HepG2 (cell line): ENCODE results near the gene SIGLEC1. TPM values are rescaled to one million over a fixed set of nuclear protein-coding genes. Genes with fewer than 3 reads are reported as not detected.

Experiments
- ATAC-seq: fragments of 200-7000 bp; cut with Tn5 transposase; 3 replicates; pipeline ENCODE4 v1.9.1; 2020; ENCODE audit warnings: mild to moderate bottlenecking, moderate library complexity
- BruUV-seq: library from RNA; stranded (reverse); fragments of 400-500 nt; replicated peaks from 2 replicates; lab custom pipeline; 2021; lab: Mats Ljungman, UMichigan
- CTCF ChIA-PET: fragments of 300-600 bp; formaldehyde crosslinking; extraction: SDS; loops from one replicate; lab custom pipeline; 2021; ENCODE audit warnings: low total read pairs, inconsistent platforms, low intra/inter-chr PET ratio; lab: Yijun Ruan, JAX
- POLR2A ChIA-PET: fragments of 350-600 bp; sonication (Branson Sonifier 250); formaldehyde crosslinking; loops from one replicate; lab custom pipeline; 2020; ENCODE audit warnings: antibody characterized with exemption, inconsistent platforms; lab: Yijun Ruan, JAX
- DNase-seq: peaks from one replicate; pipeline ENCODE4 v3.0.0-alpha.2; 2015; ENCODE audit warnings: low spot score
- FAIRE-seq: peaks from 3 replicates; lab custom pipeline; 2011; peaks lifted over from hg19 to GRCh38; lab: Jason Lieb, UNC
- H2AFZ ChIP-seq: one replicate; pipeline ENCODE4 v1.6.1; 2011; ENCODE audit warnings: low read length, inconsistent platforms
- H3K27ac ChIP-seq: fragments of 300-600 bp; 3 replicates; pipeline ENCODE4 v1.8.0; 2011; ENCODE audit warnings: mixed run types, mild to moderate bottlenecking, mixed read lengths, low read length, inconsistent platforms; ENCODE audit not compliant: insufficient read depth; ENCODE audit errors: extremely low read length
- H3K27me3 ChIP-seq, 2 experiments: fragments of 200-600 bp in 1 of 2; 2 replicates in 1 of 2; 3 replicates in 1 of 2; pipeline versions ENCODE4 v1.6.0 to v1.8.0; 2011; ENCODE audit warnings: low read length in 2 of 2, mild to moderate bottlenecking in 2 of 2, moderate library complexity in 2 of 2, inconsistent platforms in 1 of 2; ENCODE audit not compliant: insufficient read depth in 2 of 2, control insufficient read depth in 1 of 2
- H3K36me3 ChIP-seq, 2 experiments: fragments of 200-600 bp in 1 of 2; replicated peaks in 1 of 2; 2 replicates in 1 of 2; 3 replicates in 1 of 2; pipeline versions ENCODE4 v1.5.1 to v1.8.0; 2011; ENCODE audit warnings: low read length in 2 of 2, inconsistent platforms in 1 of 2; ENCODE audit not compliant: insufficient read depth in 2 of 2, control insufficient read depth in 1 of 2
- H3K4me1 ChIP-seq: 2 replicates; pipeline ENCODE4 v1.5.1; 2012; ENCODE audit warnings: low read length, inconsistent platforms; ENCODE audit not compliant: insufficient read depth
- H3K4me2 ChIP-seq: 2 replicates; pipeline ENCODE4 v1.6.0; 2011; ENCODE audit warnings: low read depth, low read length, inconsistent platforms
- H3K4me3 ChIP-seq, 3 experiments: fragments of 200-600 bp in 1 of 3; sonication (generic), shearing (Covaris generic) in 1 of 3; replicated peaks in 1 of 3; 2 replicates each; pipeline ENCODE4 v1.5.1; 2011 to 2016; ENCODE audit warnings: low read length in 3 of 3, inconsistent platforms in 2 of 3, low read depth in 2 of 3, mild to moderate bottlenecking in 2 of 3, control low read depth in 1 of 3, mixed read lengths in 1 of 3; ENCODE audit not compliant: insufficient read depth in 1 of 3
- H3K79me2 ChIP-seq: one replicate; pipeline ENCODE4 v1.6.1; 2011; ENCODE audit warnings: low read length, inconsistent platforms; ENCODE audit not compliant: insufficient read depth
- H3K9ac ChIP-seq: 2 replicates; pipeline ENCODE4 v1.6.0; 2011; ENCODE audit warnings: mild to moderate bottlenecking, low read depth, low read length, inconsistent platforms; ENCODE audit not compliant: insufficient read depth
- H3K9me3 ChIP-seq: 2 replicates; pipeline ENCODE4 v1.5.1; 2012; ENCODE audit warnings: mild to moderate bottlenecking, low read length
- H4K20me1 ChIP-seq: 2 replicates; pipeline ENCODE4 v1.6.0; 2011; ENCODE audit warnings: inconsistent platforms, mild to moderate bottlenecking, low read length, moderate library complexity; ENCODE audit not compliant: insufficient read depth
- GABPB1 ChIP-seq: IDR thresholded peaks from 2 replicates; pipeline ENCODE4 v1.6.1; 2016; ENCODE audit warnings: mild to moderate bottlenecking, missing genetic modification reagents, moderate library complexity, missing compliant biosample characterization
- GZF1 ChIP-seq: sonication (generic); formaldehyde crosslinking; IDR thresholded peaks from 2 replicates; pipeline ENCODE4 v1.5.1; 2020; ENCODE audit warnings: mild to moderate bottlenecking, missing genetic modification reagents
- KLF16 ChIP-seq, 2 experiments: sonication (generic) in 1 of 2; formaldehyde crosslinking in 1 of 2; IDR thresholded peaks; 2 replicates each; pipeline versions ENCODE4 v1.6.1 to v1.8.0; 2016 to 2023; ENCODE audit warnings: missing genetic modification reagents in 2 of 2, missing compliant biosample characterization in 1 of 2
- MAFF ChIP-seq: IDR thresholded peaks from 2 replicates; pipeline ENCODE4 v1.6.1; 2011; ENCODE audit warnings: low read depth, low read length, improper control_type of control experiment
- MAFK ChIP-seq, 2 experiments: IDR thresholded peaks in 1 of 2; conservative IDR thresholded peaks in 1 of 2; 2 replicates each; pipeline ENCODE4 v1.6.1; 2011; ENCODE audit warnings: improper control_type of control experiment in 2 of 2, low read length in 2 of 2
- SMC3 ChIP-seq: IDR thresholded peaks from 2 replicates; pipeline ENCODE4 v1.6.1; 2011; ENCODE audit warnings: low read length, improper control_type of control experiment
- SRY ChIP-seq: sonication (generic); formaldehyde crosslinking; IDR thresholded peaks from 2 replicates; pipeline ENCODE4 v1.8.0; 2022; ENCODE audit warnings: mild to moderate bottlenecking, missing genetic modification reagents
- ZNF382 ChIP-seq: sonication (generic); formaldehyde crosslinking; IDR thresholded peaks from 2 replicates; pipeline ENCODE4 v1.5.0; 2020; ENCODE audit warnings: missing genetic modification reagents, mild to moderate bottlenecking, borderline replicate concordance
- ZNF879 ChIP-seq: sonication (generic); formaldehyde crosslinking; IDR thresholded peaks from 2 replicates; pipeline ENCODE4 v1.8.1; 2023; ENCODE audit warnings: missing genetic modification reagents
- WGBS: methylation state at CpG from one replicate; pipeline ENCODE4 v1.1.6; 2017; ENCODE audit warnings: low lambda C conversion rate; 5-methylcytosine and 5-hydroxymethylcytosine counted together
- in situ Hi-C: cut with HindIII; loops from 2 replicates; pipeline ENCODE4 v1.10.0; 2017; ENCODE audit warnings: low pct_unique_long_range_greater_than_20kb; ENCODE audit not compliant: extremely low pct_ligation_motif_present
- intact Hi-C: fragments of 100-400 bp; cut with micrococcal nuclease; formaldehyde crosslinking; loops from one replicate; pipeline ENCODE4 v1.10.0; 2022; ENCODE audit not compliant: unreplicated experiment
- polyA plus RNA-seq, 8 experiments: library from polyadenylated mRNA; depleted of rRNA in 3 of 8; stranded (reverse) in 7 of 8; unstranded in 1 of 8; fragments of >200 nt; fragmentation: Illumina TruSeq in 4 of 8; extraction: Trizol in 4 of 8; gene quantifications; 2 replicates each; pipeline versions ENCODE4 v1.2.1 to v1.2.3, GENCODE V29; 2011 to 2016; ENCODE audit warnings: low read depth in 4 of 8, missing spikeins in 1 of 8, mixed read lengths in 1 of 8; ENCODE audit not compliant: insufficient read depth in 1 of 8
- total RNA-seq, 5 experiments: library from RNA; depleted of rRNA; stranded (reverse); fragments of >200 nt; fragmentation: Illumina TruSeq; extraction: Trizol; gene quantifications; 2 replicates each; pipeline ENCODE4 v1.2.3, GENCODE V29; 2016; ENCODE audit warnings: low read depth in 1 of 5
- TF ChIP-seq, protein P1 (sequence below): sonication (generic); formaldehyde crosslinking; IDR thresholded peaks from 2 replicates; pipeline ENCODE4 v1.8.0; 2022; ENCODE audit warnings: mild to moderate bottlenecking, missing genetic modification reagents; ENCODE audit not compliant: insufficient replicate concordance
- TF ChIP-seq, protein P2 (sequence below): sonication (generic); formaldehyde crosslinking; IDR thresholded peaks from 2 replicates; pipeline ENCODE4 v1.5.1; 2020; ENCODE audit warnings: mild to moderate bottlenecking, moderate library complexity, missing genetic modification reagents
- TF ChIP-seq, protein P3 (sequence below): sonication (generic); formaldehyde crosslinking; IDR thresholded peaks from 2 replicates; pipeline ENCODE4 v1.8.0; 2022; ENCODE audit warnings: missing genetic modification reagents, mild to moderate bottlenecking, moderate library complexity, borderline replicate concordance

SIGLEC1 gene
- total and polyA plus RNA-seq, 2 of the 13 experiments (the other 11 are each of a cell fraction or from before 2014, with no cell fraction given), result 0.01 TPM; not detected in 1

DNA sequence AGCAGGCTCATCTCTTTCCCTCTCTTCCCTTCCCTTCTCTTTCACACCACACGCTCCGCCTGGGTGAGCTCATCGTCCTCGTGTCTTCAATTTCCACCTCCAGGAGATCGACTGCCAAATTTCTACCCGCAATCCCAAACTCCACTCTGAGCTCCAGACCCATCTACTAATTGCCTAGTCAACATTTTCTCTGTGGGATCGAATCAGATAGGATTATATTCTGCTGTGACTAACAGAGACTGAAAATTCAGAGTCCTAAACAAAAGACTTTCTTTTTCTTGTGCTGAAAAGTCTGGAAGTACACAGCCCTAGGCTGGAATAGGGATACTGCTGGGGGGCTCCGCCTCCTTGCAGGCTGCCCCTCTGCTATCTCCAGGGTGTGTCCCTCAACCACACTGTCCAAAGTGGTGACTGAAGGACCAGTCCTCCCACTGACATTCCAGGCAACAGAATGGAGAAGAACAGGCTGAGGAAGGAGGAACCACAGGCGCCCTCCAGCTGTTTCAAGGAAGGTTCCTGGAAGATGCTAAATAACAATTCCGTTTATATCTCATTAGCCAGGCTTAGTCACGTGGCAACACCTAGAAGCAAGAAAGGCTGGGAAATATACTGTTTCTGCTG, 15.1 kb upstream of the SIGLEC1 start:
- Histone ChIP-seq H3K27ac (no peak overlapping the region), H3K4me1 (no peaks in the 10 kb centered on the region), H4K20me1 (no peaks in the 10 kb centered on the region; the same call in 1 of the 2 replicates), H2AFZ (no peak overlapping the region), H3K9me3 (no peaks in the 10 kb centered on the region), H3K9ac (no peak overlapping the region), H3K27me3 (peaks cover 18 to 62% of the 10 kb centered on the region in 2 experiments), H3K4me2 (no peak overlapping the region), H3K4me3 (no peak overlapping the region), H3K79me2 (no peaks in the 10 kb centered on the region), H3K36me3 (no peaks in the 10 kb centered on the region)
- intact Hi-C loops (no loop called here), in situ Hi-C loops (no loop called here)
- WGBS, result 11% methylated on average over 11 of the region's 11 CpGs
- TF ChIP-seq MAFK (conservative IDR thresholded peaks at IDR 0.05 in 1 of 2, IDR thresholded peaks at IDR 0.05 in 1 of 2; ENCODE audit: low read length in 2 of 2) (peak; percentile 79 to 82), GABPB1 (no peak), MAFF (peak; percentile 78), GZF1 (CRISPR knock-in tag) (no peak), KLF16 (CRISPR knock-in tag; IDR thresholded peaks at IDR 0.05) (no peak), ZNF879 (CRISPR knock-in tag) (no peak)
- DNase-seq (no peak), ATAC-seq (no peak), FAIRE-seq (no peak)
- no TSS peak for BruUV-seq
- POLR2A ChIA-PET, result no interaction called here
- CTCF ChIA-PET, result no interaction called here

DNA sequence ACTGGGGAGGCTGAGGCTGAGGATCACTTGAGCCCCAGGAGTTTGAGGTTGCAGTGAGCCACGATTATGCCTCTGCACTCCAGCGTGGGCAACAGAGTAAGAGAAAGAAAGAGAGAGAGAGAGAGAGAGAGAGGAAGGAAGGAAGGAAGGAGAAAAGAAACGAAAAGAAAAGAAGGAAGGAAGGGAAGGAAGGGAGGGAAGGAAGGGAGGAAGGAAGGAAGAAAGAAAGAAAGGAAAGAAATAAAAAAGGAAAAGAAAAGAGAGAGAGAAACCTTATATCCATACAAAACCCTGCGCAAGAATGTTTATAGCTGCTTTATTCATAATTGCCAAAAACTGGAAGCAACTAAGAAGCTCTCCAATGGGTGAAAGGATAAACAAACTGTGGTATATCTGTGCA, 12.0 kb upstream of the SIGLEC1 start:
- H3K4me3 ChIP-seq, result no peak overlapping the region
- H3K27ac ChIP-seq, result no peak overlapping the region
- CTCF ChIA-PET, result no interaction called here
- DNase-seq (no peak), ATAC-seq (no peak), FAIRE-seq (no peak)
- H2AFZ ChIP-seq, result no peak overlapping the region
- no peak overlapping the region for H3K9ac ChIP-seq
- WGBS, result 27% methylated on average over 4 of the region's 4 CpGs
- no TSS peak for BruUV-seq
- POLR2A ChIA-PET, result no interaction called here
- in situ Hi-C loops, result no loop called here
- intact Hi-C loops, result no loop called here
- H3K4me1 ChIP-seq, result no peaks in the 10 kb centered on the region
- no peaks in the 10 kb centered on the region for H3K9me3 ChIP-seq
- no peaks in the 10 kb centered on the region for H4K20me1 ChIP-seq
- peaks cover 7 to 33% of the 10 kb centered on the region in 2 experiments for H3K27me3 ChIP-seq
- H3K79me2 ChIP-seq, result no peaks in the 10 kb centered on the region
- H3K4me2 ChIP-seq, result no peak overlapping the region
- H3K36me3 ChIP-seq, result no peaks in the 10 kb centered on the region
- TF ChIP-seq ZNF382 (CRISPR knock-in tag), result no peak
- no peak for TF ChIP-seq SRY (CRISPR knock-in tag)
- TF ChIP-seq, protein P1, sequence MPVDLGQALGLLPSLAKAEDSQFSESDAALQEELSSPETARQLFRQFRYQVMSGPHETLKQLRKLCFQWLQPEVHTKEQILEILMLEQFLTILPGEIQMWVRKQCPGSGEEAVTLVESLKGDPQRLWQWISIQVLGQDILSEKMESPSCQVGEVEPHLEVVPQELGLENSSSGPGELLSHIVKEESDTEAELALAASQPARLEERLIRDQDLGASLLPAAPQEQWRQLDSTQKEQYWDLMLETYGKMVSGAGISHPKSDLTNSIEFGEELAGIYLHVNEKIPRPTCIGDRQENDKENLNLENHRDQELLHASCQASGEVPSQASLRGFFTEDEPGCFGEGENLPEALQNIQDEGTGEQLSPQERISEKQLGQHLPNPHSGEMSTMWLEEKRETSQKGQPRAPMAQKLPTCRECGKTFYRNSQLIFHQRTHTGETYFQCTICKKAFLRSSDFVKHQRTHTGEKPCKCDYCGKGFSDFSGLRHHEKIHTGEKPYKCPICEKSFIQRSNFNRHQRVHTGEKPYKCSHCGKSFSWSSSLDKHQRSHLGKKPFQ (CRISPR knock-in tag), result no peak
- TF ChIP-seq, protein P2, sequence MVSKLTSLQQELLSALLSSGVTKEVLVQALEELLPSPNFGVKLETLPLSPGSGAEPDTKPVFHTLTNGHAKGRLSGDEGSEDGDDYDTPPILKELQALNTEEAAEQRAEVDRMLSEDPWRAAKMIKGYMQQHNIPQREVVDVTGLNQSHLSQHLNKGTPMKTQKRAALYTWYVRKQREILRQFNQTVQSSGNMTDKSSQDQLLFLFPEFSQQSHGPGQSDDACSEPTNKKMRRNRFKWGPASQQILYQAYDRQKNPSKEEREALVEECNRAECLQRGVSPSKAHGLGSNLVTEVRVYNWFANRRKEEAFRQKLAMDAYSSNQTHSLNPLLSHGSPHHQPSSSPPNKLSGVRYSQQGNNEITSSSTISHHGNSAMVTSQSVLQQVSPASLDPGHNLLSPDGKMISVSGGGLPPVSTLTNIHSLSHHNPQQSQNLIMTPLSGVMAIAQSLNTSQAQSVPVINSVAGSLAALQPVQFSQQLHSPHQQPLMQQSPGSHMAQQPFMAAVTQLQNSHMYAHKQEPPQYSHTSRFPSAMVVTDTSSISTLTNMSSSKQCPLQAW (CRISPR knock-in tag), result no peak
- TF ChIP-seq, protein P3, sequence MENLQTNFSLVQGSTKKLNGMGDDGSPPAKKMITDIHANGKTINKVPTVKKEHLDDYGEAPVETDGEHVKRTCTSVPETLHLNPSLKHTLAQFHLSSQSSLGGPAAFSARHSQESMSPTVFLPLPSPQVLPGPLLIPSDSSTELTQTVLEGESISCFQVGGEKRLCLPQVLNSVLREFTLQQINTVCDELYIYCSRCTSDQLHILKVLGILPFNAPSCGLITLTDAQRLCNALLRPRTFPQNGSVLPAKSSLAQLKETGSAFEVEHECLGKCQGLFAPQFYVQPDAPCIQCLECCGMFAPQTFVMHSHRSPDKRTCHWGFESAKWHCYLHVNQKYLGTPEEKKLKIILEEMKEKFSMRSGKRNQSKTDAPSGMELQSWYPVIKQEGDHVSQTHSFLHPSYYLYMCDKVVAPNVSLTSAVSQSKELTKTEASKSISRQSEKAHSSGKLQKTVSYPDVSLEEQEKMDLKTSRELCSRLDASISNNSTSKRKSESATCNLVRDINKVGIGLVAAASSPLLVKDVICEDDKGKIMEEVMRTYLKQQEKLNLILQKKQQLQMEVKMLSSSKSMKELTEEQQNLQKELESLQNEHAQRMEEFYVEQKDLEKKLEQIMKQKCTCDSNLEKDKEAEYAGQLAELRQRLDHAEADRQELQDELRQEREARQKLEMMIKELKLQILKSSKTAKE (CRISPR knock-in tag), result no peak
- no peak for TF ChIP-seq SMC3
